ENCODE data around the gene CRIP1.

Gene CRIP1

GRCh38 chr14:105450864-105451720, 35.6 kb upstream of the CRIP1 start:
- DNase-seq (ENCODE audit: low read depth in 2 of 2), result no peak

GRCh38 chr14:105452963-105453362, 33.7 kb upstream of the CRIP1 start:
- no peak for DNase-seq (ENCODE audit: low read depth in 2 of 2)

DNA sequence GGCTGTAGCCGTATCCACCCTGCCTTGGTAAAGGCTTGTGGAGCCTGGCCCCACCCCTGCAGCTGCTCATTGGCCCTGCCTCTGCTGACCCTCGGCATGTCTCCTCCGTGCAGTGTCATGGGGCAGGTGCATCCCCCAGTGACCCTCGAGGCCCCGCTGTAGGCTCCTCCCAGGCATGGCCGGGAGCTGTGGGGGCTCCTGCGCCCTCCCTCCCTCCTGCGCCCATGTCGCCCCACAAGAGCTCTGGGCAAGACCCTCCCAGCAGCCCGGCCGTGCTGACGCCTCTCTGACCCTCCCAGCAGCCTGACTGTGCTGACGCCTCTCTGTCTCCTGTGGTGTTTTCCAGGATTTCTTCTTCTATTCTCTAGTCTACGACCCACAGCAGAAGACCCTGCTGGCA, 32.8 kb upstream of the CRIP1 start:
- no peak for DNase-seq (ENCODE audit: low read depth in 2 of 2)

- DNase-seq (ENCODE audit: low read depth in 2 of 2), result no peak
Measured at GRCh38 chr14:105455086-105455640, 31.5 kb upstream of the CRIP1 start.

GRCh38 chr14:105455766-105456660, 30.7 kb upstream of the CRIP1 start:
- no peak for DNase-seq (ENCODE audit: low read depth in 2 of 2)

- DNase-seq (ENCODE audit: low read depth in 2 of 2), result no peak
Measured at GRCh38 chr14:105456736-105457617, 29.7 kb upstream of the CRIP1 start.

- no peak for DNase-seq (ENCODE audit: low read depth in 2 of 2)
Measured at GRCh38 chr14:105458010-105458409, 28.7 kb upstream of the CRIP1 start.

GRCh38 chr14:105458571-105458970, 28.1 kb upstream of the CRIP1 start:
- no peak for DNase-seq (ENCODE audit: low read depth in 2 of 2)

GRCh38 chr14:105460116-105460515, 26.6 kb upstream of the CRIP1 start:
- DNase-seq (ENCODE audit: low read depth in 2 of 2), result no peak

DNA sequence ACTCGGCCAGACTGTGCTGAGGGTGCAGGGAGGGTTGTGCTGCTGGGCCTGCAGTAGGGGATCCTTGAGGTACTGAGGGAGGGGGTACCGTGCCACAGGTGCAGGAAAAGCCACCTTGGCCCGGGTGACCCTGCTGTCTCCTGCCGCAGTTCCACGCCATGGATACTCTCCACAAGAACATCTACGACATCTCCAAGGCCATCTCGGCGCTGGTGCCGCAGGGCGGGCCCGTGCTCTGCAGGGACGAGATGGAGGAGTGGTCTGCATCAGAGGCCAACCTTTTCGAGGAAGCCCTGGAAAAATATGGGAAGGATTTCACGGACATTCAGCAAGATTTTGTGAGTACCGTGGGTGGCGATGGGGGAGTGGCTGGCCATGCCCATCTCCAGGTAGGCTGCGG, 26.1 kb upstream of the CRIP1 start:
- DNase-seq (ENCODE audit: low read depth in 2 of 2), result no peak

DNA sequence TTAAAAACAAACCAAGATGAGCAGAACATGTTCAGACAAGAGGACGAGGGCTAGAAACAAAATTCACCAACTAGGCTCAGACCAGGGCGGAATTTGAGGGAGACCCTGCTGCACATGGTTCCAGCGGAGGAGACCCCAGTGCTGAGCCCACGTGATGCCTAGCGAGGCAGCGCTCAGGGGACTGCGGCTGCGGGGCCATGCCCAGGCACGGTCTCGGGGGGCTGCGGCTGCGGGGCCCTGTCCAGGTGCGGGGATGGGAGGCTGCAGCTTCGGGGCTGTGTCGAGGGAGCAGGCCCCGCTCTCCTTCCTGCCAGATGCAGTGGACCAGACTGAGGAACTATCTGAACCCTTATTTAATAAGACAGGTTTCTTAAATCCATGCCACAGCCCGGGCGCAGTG, 24.8 kb upstream of the CRIP1 start:
- no peak for DNase-seq (ENCODE audit: low read depth in 2 of 2)

DNA sequence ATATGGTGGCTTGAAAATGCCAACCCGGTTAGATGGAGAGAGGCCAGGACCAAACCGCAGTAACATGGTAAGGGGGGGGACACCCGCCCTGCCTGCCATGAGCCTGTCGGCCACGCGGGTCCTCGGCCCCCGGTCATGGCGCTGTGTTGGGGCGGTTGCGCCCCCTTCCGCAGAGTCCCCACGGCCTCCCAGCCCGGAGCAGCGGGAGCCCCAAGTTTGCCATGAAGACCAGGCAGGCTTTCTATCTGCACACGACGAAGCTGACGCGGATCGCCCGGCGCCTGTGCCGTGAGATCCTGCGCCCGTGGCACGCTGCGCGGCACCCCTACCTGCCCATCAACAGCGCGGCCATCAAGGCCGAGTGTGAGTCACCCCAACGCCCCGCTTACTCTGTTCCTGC, 22.2 kb upstream of the CRIP1 start:
- DNase-seq (ENCODE audit: low read depth in 2 of 2), result no peak

DNA sequence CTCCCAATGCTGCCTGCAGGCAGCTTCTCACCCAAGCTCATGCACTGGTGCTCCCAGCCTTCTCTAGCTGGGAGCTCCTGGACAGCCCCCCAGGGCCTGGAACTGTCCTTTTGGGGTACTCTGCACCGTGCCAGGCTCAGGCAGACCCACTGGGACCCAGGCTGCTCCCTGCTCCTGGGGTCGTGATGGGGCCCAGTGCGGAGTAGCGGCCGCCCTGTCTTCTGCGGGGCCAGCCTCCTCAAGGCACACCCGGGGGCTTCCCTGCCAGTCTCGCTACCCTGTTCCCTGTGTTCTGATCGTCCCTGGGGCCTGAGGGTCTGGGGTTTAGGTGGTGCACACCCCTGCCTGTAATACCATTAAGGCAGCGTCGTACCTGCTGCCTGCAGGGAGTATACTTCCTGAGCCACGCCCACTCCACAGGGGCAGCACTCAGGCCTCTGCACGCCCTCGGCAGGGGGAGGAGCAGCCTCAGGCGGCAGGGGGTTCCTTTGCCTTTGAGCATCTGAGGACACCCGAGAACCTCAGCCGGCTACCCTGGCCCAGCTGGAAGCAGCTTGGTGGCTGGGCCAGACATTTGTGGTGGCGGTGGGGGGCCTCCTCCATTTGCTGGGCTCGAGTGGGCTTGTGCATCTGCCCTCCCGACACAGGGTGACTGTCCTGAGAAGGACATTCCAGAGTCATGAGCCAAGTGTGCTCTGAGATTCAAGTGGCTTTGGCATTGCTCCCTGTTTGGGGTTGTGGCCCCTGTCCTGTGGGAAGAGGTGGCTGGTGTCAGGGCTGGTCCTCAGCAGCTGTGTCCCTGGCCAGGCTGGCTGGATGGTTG, 21.3 kb upstream of the CRIP1 start:
- DNase-seq (ENCODE audit: low read depth in 2 of 2), result no peak

DNA sequence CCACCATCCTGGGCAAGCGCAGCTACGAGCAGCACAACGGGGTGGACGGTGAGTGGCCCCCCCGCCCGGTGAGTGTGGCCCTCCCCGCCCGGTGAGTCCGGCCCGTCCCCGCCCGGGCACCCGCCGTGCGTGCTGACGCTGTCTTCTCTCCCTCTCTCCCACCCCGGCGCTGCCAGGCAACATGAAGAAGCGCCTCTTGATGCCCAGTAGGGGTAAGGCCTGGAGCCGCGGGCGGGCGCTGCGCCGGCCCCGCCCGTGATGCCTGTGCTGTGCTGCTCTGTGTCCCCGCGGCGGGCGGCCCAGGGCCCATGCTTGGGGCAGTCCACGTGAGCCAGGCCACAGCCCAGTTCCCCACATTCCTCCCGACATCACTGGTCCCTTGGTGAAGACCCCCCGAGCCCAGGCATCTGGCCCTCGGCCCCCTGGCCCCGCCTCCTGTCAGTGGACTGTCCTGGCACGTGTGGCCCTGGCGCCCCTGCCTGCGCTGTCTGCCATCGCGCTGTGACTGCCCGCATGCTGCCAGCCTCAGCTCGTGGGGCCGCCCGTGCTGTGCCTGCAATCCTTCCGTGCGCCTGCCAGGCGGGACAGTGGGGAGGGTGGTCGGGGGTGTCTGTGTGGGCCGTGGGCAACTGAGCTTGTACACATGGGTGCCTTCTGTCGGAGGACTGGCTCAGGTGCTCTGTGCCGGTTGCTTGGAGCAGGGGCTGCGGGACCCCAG, 20.0 kb upstream of the CRIP1 start:
- no peak for DNase-seq (ENCODE audit: low read depth in 2 of 2)

GRCh38 chr14:105467249-105467941, 19.3 kb upstream of the CRIP1 start:
- no peak for DNase-seq (ENCODE audit: low read depth in 2 of 2)

GRCh38 chr14:105467942-105468471, 18.7 kb upstream of the CRIP1 start:
- no peak for DNase-seq (ENCODE audit: low read depth in 2 of 2)

DNA sequence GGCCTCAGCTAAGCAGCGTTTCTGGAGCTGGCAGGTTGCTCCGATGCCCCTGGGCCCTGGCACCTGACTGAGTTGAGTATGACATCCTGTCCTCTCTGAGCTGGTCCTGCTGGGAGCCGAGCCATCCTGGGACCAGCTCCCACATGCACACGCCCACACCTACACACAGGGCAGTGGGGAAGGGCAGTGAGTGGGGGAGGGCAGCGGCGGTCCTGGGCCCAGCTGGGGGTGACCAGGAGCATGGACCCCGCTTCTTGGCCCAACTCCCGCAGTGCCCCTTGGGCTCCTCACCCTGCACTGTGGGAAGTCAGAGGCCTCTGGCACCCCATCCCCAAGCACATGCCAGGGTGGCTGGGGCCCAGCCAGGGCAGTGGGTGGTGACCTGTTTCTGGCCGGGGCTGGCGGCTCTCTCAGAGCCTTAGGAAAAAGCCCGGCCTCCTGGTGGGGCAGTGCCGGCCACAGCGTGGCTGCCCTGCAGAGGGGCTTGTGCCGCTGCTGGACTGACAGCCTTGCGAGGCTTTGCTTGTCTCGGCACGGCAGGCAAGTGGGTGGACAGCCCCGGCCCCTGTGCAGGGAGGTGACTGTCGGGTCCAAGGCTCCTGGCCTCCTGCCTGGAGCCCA, 18.0 kb upstream of the CRIP1 start:
- no peak for DNase-seq (ENCODE audit: low read depth in 2 of 2)

GRCh38 chr14:105469456-105470349, 17.0 kb upstream of the CRIP1 start:
- no peak for DNase-seq (ENCODE audit: low read depth in 2 of 2)
